ENCODE results near the gene ZNF576.
"Not testable (repeated sequence)": the region's sequence is repeated elsewhere in the genome, so short reads cannot be mapped to it uniquely, and the experiment has no call there.

ZNF576 gene

DNA sequence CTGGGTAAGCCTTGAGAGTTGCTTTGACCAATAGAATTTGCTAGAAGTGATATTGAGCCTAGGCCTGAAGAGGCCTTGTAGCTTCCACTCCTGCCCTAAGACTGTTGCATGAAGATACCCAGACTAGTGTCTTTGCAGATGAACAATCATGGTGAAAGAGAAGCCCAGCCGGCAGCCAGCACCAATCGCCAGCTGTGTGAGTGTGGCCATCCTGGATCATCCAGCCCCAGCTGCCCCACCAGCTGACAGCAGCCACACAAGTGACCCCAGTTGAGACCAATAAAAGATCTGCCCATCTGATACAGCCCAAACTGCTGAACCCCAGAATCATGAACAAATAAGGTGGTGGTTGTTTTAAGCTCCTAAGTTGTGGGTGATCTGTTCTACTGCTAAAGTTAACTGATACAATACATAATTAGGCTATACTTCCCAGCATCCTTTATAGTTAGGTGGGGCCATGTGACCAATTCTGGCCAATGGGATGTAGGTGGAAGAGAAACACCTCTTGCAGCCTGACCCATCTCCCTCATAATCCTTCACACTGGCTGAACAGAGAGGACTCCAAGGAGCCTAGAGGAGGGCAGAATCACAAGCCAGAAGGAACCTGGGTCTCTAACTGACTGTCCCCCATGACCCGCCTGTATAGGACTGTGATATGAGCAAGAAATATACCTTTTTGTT is 32.4 kb downstream of the ZNF576 start:
- DNase-seq: no peak

DNA sequence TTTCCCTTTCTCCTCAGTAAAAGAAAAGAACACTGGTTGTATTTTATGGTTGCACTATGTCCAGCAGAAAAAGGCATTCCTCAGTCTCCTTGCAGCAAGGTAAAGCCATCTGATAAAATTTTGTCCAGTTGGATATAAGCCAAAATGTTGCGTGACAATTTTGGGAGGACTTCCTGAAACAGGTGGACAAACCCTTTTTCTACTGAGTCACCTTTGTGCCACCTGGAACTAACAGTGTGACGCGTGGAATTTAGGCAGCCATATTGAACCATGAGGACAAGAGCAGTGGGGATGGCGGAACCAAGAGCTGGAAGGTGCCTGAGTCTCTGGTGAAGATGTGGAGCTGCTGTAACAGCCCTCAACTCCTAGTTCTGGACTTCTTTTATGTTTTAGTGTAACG is 35.1 kb downstream of the ZNF576 start:
- no peak for DNase-seq

GRCh38 chr19:43633520-43633919 is 37.1 kb downstream of the ZNF576 start:
- no peak for DNase-seq

DNA sequence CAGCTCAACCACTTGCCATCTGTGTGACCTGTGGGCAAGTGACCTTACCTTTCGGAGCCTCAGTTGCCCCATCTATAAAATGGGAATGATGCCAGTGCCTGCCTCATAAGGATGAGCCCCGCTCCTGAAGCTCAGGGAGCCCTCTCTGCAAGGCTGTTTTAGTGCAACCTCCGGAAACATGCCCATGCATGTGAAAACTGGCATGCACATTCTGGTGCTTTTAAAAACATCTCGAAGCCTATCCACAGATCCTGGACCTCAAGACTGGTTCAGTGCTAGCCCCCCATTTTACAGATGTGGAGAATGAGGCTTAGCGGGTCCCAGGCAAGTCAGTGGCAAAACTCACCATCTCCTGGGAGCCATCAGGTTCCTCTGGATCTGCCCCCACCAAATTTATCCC is 37.7 kb downstream of the ZNF576 start:
- no peak for DNase-seq

GRCh38 chr19:43634506-43634871 is 38.1 kb downstream of the ZNF576 start:
- DNase-seq: no peak

DNA sequence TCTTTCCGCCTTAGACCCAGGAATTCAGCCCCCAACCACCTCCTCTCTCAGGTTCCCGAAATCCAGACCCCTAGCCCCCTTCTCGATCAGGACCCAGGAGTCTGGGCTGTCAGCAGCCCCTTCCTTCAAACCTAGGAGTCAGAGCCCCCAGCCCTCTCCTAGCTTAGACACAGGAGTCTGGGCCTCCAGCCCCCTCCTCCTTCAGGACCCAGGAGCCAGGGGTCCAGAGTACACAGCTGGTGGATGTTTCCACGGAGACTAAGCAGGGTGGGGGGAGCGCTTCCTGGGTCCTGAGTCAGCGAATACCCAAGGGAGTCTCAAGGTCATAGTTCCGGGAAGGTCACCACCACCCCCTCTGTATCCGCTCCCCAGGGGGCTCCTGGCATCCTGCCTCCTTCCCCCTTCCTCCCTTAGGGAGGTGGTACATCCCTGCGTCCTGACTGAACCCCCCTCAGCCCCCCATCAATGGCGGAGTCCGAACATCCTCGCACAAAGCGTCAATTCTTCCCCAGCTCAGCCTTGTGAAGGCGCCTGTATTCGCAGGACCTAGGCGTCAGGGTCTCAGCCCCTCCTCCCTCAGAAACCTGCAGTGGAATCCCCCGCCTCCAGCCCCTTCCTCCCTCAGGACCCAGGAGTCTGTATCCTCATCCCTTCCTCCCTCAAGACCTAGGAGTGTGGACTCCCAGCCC is 38.6 kb downstream of the ZNF576 start:
- no peak for DNase-seq

DNA sequence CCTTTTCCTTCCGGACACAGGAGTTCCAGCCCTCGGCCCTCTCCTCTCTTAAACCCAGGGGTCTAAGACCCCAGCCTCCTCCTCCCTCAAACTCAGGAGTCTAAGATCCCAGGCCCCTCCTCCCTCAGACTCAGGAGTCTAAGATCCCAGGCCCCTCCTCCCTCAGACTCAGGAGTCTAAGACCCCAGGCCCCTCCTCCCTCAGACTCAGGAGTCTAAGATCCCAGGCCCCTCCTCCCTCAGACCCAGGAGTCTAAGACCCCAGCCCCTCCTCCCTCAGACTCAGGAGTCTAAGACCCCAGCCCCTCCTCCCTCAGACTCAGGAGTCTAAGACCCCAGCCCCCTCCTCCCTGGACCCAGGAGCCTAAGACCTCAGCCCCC is 39.2 kb downstream of the ZNF576 start:
- not testable (repeated sequence) for DNase-seq

- no peak for DNase-seq
Measured at GRCh38 chr19:43636121-43636683, 39.8 kb downstream of the ZNF576 start.

DNA sequence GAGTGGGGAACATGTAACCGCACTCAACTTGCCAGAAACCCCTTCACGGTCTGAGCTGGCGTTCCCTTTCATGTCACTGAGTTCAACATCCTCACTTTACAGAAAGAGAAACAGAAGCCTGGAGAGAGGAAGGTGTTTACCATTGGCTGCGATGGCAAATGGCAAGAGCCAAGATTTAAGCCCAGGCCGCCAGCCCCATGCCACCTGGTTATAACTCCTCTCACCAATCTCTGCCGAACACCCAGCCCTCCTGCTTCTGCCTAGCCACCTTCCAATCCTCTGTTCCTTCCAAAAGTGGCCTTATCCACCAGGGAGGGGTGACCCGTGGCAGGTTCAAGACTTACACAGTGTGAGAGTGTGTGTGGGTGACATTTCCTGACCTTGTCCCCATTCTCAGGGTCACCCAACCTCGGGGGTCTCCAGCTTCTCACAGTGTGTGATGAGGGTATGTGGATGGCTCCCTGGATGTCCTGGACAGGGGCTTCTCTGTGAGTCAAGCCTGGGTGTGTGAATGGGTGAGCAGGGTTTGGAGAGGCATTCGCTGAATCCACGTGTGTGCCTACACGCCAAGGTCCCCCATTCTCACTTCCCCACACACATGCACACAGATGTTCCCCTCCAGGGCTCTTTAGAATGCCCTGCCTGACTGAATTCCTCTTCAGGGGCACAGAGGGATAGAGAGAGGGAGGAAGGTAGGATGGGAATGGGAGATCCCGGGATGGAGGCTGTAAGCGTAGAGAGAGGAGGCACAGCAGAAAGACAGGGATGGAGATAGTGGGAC is 42.0 kb downstream of the ZNF576 start:
- DNase-seq: no peak

DNA sequence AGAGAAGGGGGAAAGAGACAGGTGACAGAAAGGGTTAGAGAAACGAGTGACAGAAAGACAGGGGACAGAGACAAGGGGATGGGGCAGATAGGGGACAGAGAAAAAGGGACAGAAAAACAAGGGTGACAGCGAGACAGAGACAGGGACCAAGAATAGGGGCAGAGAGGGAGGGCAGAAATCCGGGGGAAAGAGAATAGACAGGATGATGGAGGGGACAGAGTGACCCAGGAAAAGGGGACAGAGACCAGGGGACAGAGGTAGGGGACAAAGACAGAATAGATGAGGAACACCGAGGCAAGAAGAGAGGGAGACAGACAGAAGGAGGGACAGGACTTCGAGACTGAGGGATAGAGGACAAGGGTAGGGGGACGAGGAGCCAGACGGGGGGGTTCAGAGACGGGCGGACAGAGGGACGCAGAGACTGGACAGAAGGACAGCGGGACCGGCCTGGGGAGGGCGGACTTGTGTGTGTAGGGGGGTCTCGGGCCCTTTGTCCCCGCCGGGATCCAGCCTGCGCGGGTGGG is 42.7 kb downstream of the ZNF576 start:
- DNase-seq: peak; percentile 47

- DNase-seq: peak; percentile 72
Measured at GRCh38 chr19:43639519-43640423, 43.4 kb downstream of the ZNF576 start, which contains the start of gene CADM4. Gene CADM4, minus strand, starts transcription at chr19:43639850. Its CDS starts 60 bp downstream, at chr19:43639790.

GRCh38 chr19:43640424-43640757 is 44.0 kb downstream of the ZNF576 start:
- peak; percentile 38 for DNase-seq

DNA sequence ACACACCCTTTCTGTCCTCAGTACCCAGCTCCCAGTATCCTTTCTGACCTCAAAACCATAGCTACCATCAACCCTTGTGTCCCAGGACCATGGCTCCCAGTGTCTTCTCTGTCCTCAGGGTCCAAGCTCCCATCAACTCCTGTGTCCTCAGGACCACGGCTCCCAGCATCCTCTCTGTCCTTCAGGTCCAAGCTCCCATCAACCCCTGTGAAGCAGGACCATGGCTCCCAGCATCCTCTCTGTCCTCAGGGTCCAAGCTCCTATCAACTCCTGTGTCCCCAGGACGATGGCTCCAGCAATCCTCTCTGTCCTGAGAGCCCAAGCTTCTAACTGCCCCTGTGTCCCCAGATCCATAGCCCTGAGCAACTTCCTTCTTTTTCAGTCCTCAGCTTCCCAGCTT is 44.9 kb downstream of the ZNF576 start:
- DNase-seq: no peak

- no peak for DNase-seq
Measured at GRCh38 chr19:43642531-43642930, 46.1 kb downstream of the ZNF576 start.

DNA sequence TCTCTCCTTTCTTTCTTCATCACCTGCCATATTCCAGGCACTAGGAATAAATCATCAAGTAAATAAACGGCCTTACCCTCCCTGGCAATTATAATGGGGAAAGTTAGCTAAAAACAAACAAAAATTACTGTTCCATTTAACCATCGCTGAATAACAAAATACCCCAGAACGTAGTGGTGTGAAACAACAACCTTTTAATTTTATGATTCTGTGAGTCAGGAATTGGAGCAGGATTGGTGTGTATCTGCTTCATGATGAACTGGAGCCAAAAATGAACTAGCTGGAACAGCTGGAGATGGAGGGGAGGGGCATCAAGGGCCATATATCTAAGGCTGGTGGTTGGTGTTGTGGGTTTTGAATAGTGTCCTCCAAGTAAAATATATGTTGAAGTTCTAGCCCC is 46.9 kb downstream of the ZNF576 start:
- DNase-seq: no peak

DNA sequence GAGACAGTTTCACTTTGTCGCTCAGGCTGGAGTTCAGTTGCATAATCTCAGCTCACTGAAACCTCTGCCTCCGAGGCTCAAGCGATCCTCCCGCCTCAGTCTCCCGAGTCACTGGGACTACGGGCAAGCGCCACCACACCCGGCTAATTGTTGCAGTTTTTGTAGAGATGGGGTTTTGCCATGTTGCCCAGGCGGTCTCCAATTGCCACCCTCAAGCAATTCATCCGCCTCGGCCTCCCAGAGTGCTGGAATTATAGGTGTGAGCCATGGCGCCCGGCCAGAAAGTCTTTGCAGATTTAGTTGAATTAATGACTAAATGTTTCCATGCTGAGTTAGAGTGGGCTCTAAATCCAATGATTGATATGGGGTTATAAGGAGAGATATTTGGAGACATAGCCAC is 47.8 kb downstream of the ZNF576 start:
- no peak for DNase-seq

DNA sequence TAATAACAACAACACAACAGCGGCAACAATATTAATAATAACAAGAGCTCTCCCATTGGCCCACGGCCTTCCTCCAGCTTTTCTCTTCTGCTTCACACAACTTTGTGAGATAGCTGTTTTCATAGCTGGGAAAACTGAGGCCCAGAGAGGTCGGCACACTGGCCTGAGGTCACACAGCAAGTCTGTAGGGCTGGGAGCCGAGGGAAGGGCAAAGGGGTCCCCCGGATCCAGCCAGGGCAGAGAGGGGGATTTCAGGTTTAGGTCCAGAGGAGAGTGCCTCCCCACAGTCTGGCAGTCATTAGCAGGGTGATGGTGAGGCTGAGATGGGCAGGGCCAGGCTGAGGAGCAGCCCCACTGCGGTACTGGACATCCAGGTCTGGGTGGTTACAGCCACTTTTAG is 52.2 kb downstream of the ZNF576 start:
- DNase-seq: no peak

DNA sequence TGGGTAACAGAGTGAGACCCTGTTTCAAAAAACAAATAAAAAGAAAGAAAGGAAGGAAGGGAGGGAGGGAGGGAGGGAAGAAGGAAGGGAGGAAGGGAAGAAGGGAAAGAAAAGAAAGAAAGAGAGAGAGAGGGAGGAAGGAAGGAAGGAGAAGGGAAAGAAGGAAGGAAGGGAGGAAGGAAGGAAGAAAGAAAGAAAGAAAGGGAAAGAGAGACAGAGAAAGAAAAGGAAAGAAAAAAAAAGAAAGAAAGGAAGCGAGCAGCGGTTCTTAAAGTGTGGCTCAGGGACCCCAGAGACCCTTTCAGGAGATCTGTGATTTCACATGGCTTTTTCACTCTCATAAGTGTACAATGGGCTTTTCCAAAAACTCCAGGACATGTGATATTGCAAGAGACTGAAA is 53.1 kb downstream of the ZNF576 start:
- DNase-seq: no peak

DNA sequence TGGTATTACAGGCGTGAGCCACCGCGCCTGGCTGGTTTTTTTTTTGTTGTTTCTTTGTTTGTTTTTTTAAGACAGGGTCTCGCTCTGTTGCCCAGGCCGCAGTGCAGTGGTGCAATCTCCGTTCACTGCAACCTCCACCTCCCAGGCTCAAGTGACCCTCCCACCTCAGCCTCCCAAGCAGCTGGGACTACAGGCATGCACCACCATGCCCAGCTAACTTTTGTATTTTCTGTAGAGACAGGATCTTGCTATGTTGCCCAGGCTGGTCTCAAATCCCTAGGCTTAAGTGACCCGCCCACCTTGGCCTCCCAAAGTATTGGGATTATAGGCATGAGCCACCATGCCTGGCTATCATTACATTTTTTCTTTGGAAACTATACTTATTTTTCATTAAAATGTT is 53.9 kb downstream of the ZNF576 start:
- not testable (repeated sequence) for DNase-seq

Measured in DMS53 (cell line).